Stimulated activated CD8-positive, alpha-beta memory T cell treated with anti-CD3 and anti-CD28 coated beads, Interleukin-12 subunit alpha, Interleukin-12 subunit beta, amount 100 ng/mL, for 4 hours (primary cell): ENCODE measurements around the gene CDH26.

Source experiments
- DNase-seq: peaks from one replicate; pipeline ENCODE4 v3.0.0-alpha.2; 2020; ENCODE audit warnings: low read depth

Gene CDH26

GRCh38 chr20:60063739-60064380 is 105.6 kb downstream of the CDH26 start:
- DNase-seq, result no peak
